LNCaP clone FGC (cell line): Measurements from ENCODE around the gene FUNDC1.

Experiments used
- DNase-seq: peaks from one replicate; pipeline ENCODE4 v3.0.0-alpha.2; 2011; ENCODE audit warnings: low read depth
- H3K4me3 ChIP-seq: 2 replicates; pipeline ENCODE4 v1.5.1; 2011; ENCODE audit warnings: mild to moderate bottlenecking, low read depth, low read length, control low read depth
- CTCF ChIP-seq: IDR thresholded peaks from 2 replicates; pipeline ENCODE4 v1.5.1; 2012; ENCODE audit warnings: mild to moderate bottlenecking; ENCODE audit not compliant: control insufficient read depth, insufficient read depth; ENCODE audit errors: extremely low read depth

The FUNDC1 gene

DNA sequence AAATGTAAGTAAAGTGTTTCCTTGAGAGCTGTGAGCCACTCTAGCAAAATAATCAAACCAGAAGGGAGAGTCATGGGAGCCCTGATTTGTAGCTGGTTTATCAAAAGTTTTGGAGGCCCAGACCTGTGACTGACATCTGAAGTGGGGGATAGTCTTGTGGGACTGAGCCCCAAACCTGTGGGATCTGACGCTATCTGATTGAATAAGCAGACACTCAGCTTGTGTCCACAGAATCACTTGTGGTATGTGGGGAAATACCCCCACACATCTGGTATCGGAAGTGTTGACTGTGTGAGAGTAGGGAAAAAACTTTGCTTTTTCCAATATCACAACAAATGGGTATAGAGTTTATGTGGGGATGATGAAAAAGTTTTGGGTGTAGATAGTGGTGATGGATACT lies 35.4 kb downstream of the FUNDC1 start:
- no peak for DNase-seq
- no peak overlapping the region for H3K4me3 ChIP-seq
- TF ChIP-seq CTCF, result no peak

DNA sequence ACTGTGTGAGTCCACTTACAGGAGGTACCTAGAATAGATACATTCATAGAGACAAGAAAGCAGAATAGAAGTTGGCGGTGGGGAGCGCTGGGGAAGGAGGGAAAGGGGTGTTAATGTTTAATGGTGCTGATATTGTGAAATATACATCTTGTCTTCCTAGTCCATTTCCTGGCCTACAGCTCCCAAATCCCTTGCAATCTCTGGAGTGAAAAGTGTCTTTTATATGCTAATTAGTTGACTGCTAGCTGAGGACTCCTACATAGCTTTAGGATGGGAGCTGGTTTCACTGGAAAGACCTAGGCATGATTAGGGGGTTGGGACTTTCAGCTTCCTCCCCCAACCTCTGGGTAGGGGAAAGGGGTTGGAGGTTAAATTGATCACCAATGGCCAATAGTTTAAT lies 36.0 kb downstream of the FUNDC1 start:
- no peak overlapping the region for H3K4me3 ChIP-seq
- no peak for DNase-seq
- TF ChIP-seq CTCF, result no peak

GRCh38 chrX:44503560-44503959 lies 39.1 kb downstream of the FUNDC1 start:
- no peak overlapping the region for H3K4me3 ChIP-seq
- no peak for TF ChIP-seq CTCF
- no peak for DNase-seq

DNA sequence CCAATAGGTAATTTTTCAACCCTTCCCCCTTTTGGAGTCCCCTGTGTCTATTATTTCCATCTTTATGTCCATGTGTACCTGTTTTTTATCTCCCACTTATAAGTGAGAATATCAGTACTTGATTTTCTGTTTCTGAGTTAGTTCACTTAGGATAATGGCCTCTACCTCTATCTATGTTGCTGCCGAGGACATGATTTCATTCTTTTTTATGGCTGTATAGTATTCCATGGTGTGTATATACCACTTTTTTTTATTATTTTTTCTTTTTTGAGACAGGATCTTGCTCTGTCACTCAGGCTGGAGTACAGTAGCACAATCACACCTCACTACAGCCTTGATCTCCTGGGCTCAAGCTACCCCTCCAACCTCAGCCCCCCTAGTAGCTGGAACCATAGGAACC lies 47.6 kb downstream of the FUNDC1 start:
- no peak for TF ChIP-seq CTCF

DNA sequence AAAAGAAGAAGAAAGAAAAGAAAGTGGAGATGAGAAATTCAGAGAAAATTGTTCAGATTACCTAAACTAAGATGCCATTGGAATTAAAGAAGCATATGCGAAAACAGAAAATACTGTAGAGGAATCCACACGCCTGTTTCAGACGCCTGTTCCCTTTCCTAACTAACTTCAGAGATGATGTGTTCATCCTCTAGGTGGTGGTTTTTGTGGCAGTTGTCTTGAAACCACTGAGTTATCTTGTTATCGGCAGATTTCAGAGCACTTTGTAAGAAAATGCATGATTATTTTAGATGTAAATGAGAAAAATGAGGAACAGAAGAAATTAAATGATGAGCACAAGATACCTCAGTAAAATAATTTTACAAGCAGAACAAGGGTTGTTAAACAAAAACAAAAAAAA lies 48.3 kb downstream of the FUNDC1 start:
- no peak for TF ChIP-seq CTCF
- no peak overlapping the region for H3K4me3 ChIP-seq
- DNase-seq, result no peak

More for the DNA sequence above, 47.6 kb downstream of the FUNDC1 start:
- H3K4me3 ChIP-seq, result no peak overlapping the region
- DNase-seq, result no peak

GRCh38 chrX:44489515-44489914 lies 53.1 kb downstream of the FUNDC1 start:
- no peak overlapping the region for H3K4me3 ChIP-seq
- no peak for TF ChIP-seq CTCF
- no peak for DNase-seq

GRCh38 chrX:44484607-44485146 lies 58.0 kb downstream of the FUNDC1 start:
- no peak for TF ChIP-seq CTCF
- no peak overlapping the region for H3K4me3 ChIP-seq
- no peak for DNase-seq
